GM21515 (cell line): ENCODE results near the gene ERFL.

Experiments used
- ATAC-seq: cut with Tn5 transposase; IDR thresholded peaks from one replicate; pipeline ENCODE4 v1.9.1; 2021; ENCODE audit not compliant: unreplicated experiment

Gene ERFL

DNA sequence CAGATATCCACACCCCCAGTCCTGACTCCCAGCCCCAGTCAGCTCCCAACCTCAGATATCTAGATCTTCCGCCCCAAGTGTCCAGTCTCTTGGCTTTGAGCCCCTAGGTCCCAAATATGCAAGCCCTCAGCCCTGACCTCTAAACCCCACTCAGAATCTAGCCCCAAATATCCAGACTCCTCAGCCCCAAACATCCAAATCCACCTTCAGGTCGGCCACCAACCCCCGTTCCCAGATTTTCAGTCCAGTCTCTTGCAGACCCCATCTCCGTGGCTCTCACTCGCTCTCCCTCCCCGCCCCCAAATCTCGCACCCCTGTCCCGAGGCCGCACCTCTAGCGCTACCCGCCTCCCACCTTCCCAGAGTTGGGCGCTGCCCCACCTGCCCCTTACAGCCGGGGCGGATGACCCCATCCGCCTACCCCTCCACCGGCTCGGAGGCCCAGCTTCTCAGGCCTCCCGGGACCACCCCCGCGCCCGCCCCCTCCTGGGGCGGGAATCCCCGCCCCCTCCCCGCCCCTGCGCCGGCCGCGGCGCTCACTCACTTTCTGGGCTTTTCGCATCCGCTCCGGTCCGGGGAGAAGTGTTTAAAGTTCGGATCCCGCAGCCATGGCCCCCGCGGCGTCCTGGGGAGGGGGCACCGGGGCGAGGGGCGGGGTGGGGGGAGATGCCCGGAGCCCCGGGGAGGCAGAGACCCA is 604 bp downstream of the ERFL start:
- ATAC-seq: no peak

DNA sequence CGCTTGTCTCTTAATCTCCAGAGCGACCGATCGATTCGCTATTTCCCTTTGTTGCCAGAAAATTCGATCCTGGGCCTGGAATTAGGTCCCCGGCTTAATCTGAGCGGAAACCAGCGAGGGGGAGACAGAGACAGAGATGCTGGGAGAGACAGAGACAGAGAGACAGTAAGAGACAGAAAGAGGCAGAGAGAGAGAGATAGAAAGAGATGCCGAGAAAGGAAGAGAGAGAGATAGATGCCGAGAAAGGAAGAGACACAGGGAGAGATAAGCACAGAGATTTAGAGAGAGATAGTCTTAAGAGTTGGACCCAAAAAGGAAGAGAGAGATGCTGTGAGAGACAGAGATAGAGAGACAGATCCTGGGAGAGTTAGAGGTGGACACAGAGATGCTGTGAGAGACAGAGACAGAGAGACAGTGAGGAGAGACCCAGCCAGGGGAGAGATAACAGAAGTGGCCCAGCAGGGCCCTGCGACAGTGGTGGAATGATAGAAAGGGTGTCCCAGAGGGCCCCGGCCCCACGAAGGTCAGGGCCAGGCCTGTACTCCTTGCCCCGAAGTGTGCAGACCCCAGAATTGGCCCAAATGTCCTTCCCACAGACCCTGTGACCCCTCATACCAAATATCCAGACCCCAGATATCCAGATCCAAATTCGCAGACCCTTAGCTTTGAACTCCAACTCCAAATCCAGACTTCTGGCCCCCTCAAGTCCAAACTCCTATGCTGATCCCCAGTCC is 1.3 kb downstream of the ERFL start:
- no peak for ATAC-seq

DNA sequence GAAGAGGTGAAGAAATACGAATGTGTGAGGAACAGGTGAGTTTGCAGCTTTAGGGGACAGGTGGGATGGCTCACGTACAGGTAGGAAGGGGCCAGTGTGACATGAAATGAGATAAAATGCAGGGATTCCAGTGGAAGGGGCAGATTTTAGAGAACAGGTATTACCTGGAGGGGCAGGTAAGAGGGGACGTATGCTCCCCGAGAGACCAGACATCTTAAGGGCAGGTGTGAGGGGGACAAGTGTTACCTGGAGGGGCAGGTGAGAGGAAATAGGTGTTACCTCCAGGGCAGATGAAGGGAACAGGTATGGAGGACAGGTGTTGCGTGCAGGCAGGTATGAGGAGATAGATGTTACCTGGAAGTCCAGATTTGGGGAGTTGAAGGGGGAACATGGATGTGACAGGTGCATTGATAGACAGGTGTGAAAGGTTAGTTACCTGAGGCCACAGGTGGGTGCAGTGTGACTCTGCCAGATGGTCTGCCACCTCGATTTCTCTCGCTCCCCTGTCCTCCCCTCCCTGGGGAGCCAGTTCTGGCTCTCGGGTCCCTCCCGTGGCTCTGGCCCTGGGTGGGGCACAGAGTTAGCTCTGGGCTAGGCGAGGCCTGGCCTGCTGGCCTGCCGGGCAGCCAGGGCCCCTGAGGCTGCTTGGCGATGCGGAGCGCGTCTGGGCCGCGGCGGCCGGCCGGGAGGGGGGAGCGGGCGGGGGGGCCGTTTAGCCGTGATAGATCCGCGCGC is 2.1 kb downstream of the ERFL start:
- no peak for ATAC-seq

DNA sequence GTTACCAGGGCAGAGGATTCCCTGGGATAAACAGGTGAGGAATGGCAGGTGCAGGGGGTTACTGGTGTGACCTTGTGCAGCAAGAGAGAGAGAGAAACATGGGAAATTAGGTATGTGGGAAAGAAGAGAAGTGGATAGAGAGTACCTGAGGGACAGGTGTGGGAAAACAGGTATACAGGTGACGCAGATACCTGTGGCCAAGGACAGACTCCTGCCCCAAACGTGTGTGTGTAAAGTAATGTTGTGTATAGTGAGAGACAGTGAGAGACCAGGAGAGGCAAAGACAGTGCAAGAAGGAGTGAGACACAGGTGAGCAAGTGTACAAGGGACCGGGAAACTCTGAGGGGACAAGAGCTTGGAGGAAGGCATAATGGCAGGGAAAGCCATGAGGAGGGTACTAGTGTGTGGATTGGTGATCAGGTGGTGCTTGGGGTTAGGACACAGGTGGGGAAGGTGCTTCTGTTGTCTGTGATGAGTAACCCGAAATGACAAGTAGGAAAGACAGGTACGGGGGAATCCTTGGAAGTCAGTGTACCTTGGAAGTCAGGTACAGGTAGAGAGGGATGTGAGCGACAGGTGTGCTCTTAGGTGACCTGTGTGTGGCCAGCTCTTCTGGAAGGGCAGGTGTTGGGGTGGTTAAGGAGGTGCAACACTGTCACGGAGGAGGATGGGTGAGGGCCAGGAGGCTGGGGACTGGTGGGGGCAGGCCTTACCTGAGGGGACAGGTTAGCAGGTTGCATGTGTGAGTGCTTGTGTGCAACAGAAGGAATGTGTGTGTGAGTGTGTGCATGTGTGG is 2.8 kb downstream of the ERFL start:
- ATAC-seq: no peak

DNA sequence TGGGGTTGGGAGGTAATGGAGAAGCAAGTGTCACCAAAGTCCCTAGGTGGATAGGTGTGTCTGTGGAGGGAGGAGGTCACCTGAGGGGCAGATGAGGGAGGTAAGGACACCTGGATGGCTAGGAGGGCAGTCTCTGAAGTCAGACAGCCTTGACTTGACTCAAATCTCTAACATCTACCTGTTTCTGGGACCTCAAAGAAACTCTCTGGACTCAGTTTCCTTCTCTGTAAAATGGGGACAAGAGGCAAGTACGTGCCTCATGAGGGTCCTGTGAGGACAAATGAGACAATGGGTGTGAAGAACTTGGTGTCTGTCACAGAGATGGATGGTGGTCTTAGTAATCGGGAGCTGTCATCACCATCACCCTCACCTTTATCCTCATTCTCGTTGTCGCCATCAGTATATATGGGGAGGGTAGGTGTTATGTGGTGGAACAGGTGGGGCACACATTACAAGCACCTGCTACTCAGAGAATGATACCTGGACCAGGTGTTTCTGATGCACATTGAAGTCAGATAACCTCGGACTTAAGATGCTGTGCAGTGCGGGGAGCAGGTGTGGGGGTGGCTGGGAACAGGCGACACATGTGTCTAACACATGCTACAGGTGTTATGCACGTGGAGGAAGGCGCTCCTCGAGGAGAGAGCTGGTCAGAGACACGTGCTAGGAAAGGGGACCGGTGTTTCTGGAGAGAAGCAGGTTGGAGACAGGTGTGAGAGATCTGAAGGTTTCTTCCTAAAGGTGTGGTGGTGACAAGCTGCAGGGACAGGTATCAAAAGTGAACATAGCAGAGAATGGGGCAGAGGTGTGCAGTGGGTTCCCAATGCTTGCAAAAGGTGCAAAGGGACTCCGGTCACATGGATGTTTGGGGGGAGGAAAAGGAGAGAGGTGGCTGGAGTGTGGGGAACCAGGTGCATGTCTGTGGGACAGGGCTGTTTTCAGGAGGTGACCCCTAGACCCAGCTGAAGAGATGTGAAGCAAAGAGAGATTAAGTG is 3.8 kb downstream of the ERFL start:
- ATAC-seq: no peak

DNA sequence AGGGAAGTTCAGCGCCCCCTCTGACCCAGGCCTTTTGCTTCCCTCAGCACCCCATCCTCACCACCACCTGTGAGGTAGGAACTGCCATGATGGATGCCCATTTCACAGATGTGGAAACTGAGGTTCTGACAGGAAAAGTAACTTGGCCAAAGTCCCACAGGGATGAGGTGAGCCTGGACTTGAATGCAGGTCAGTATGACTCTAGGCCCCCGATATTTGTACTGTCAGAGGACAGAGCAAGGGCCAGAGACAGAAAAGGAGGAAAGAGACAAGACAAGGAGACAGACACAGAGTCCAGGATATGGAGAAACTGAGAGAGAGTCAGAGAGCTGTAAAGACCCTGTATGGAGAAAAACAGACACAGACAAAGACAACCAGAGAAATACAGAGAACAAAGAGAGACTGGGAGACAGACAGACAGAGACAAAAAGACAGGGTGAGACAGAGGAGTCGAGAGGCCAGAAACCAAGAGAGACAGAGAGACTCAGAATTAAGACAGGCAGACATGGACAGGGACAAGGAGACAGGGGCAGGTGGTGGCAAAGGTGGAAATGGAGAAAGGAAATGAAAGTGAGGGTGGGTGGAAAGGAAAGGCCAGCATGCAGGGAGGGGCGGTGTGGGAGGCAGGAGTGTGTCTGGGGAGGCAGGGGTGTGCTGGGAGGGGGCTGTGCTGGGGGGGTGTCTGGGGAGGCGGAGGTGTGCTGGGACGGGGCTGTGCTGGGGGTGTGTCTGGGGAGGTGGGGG is 5.0 kb downstream of the ERFL start:
- ATAC-seq: no peak

DNA sequence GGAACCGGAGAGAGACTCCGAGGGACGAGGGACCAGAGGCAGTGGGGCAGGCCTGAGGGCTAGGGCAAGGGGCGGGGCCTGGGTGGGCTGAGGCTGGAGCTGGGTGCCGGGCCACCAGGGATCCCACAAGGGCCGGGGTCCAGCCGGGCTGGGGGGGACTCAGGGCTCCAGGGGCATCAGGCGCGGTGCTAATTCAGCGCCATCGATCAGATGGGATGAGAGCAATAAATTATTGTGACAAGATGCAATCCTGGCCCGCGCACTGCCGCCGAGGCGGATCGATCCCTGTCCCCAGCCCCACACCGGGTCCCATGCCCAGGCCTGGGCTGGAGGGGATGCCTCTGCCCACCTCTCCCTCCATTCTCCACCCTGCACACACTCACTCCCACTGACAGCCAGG is 5.7 kb downstream of the ERFL start:
- ATAC-seq: no peak

DNA sequence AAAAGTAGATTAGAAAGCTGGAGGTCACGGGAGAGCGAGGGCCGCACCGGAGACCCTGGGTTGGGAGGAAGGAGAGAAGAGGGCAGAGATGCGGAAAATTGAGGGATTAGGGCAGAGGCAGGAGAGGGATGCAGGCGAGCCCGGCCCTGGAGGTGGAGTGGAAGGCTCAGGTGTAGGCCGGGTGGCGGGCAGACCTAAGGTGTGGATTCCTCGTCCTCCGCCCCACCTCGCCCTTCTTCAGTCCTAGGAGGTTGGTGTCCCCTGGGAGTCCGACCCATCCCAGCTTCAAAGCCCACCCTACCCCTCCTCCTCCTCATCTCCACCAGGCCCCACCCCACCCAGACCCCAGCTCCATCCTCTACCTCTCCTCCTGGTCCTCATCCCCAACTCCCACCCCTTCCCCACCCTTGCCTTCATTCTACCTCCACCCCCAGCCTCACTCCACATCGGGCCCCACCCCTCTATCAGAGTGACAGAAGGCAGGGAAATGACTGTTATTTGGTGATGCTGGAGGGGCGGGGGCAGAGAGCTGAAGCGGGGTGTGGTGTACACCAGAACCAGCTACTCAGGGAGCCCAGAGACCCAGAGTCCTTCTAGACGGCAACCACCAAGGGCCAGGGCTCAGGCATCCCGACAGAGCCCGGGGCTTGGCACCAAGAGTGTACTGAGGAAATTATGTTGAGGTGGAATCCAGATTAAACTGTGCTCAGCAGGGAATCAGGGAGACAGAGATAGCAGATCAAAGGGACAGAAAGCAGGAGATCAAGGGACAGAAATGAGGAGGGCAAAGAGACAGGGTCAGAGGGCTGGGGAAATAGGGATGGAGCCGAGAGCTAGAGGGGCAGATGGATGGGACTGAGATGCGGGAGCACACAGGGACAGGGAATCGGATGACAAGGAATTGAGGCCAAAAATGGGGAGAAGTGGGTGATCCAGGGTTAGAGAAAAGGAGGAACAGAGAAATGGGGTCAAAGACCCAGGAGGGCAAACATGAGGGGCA is 6.4 kb downstream of the ERFL start:
- no peak for ATAC-seq

DNA sequence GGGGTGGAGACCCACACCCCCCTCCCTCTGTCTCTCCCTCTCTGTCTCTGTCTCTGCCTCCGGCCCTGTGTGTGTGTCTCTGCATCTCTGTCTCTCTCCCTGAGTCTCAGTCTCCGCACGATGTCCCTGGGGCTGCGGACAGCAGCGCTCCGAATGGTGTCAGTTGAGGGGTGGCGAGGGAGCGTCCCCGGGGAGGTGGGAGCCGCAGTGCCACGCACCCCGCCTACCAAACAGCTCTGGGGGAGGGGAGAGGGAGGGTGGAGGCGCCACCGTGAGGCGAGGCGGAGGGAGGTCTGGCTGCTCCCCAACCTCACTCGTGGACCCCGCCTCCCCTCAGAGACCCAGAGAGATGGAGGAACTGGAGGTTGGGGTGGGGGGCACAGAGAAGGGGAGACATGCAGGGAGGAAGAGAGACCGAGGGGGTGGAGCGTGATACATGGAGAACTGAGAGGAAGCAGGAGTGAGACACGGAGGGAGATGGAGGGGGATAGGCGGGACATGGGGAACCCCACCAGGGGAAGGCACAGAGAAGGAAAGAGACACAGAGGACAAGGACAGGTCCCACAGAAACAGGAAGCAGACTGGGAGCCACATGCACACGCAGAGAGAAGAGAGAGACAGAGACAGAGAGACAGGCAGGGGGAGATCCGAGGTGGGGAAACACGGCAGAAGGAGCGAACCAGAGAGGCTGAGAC is 7.2 kb downstream of the ERFL start:
- ATAC-seq: no peak

DNA sequence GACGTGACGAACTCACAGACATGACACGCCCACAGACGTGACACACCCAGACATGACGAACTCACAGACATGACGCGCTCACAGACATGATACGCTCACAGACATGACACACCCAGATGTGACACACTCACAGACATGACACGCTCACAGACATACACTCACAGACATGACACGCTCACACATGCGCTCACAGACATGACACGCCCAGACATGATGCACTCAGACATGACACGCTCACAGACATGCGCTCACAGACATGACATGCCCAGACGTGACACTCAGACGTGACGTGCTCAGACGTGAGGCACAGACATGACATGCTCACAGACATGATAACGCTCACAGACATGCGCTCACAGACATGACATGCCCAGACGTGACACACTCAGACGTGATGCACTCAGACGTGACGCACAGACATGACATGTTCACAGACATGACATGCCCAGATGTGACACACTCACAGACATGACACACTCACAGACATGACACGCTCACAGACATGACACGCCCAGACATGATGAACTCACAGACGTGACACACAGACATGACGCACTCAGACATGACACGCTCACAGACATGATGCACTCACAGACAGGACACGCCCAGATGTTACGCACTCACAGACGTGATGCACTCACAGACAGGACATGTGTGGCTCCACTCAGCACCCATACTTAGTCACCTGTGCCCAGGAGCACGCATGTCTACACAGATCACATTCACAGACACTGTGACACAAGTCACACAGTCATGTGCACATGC is 8.1 kb downstream of the ERFL start:
- no peak for ATAC-seq

DNA sequence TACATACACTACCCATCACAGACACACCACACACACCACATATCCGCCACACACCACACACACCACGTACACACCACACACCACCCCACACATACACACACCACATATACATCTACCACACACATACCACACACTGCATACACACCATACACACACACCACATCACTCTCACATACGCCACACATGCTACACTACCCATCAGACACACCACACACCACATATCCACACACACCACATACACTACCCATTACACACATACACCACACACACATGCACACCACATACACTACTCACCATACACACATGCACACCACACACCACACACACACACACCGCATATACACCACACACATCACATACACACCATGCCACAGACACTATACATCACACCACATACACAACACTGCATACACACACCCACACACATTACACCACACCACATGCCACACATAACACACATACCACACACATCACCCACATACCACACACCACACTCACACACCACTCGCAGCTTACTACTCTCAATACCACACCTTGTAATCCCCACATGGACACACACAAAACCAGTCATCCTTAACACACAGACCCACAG is 9.5 kb downstream of the ERFL start:
- ATAC-seq: no peak

DNA sequence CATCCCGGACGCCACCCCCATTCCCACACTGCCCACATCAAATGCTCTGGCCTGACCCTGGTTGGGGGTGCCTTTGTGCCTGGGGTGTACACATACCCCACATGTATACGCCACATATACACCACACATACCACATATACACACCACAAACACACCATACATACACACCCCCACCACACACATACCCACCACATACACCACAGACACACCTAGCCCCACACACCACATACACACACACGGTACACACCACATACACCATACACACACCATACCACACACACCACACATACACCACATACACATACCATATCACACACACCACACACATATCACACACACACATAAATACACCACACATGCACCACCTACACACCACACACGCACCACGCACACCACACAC is 10.2 kb downstream of the ERFL start:
- no peak for ATAC-seq

DNA sequence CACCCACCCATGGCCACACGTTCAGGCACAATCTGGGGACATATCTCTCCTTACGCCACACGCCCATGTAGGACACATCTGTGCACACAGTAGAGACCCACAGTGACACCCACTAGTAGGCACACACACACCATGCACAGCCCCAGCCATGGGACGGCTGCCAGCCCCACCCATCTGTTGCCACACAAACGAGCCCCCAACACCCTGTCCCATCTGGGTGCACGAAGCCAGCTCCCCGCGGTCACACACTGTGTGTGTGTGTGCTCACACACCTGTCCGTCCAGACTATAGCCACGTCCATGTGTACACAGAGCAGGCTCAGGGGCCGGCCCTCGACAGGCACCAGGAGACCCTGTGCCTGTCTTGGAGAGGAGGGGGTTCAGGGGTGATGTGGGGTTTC is 10.6 kb downstream of the ERFL start:
- ATAC-seq: no peak

DNA sequence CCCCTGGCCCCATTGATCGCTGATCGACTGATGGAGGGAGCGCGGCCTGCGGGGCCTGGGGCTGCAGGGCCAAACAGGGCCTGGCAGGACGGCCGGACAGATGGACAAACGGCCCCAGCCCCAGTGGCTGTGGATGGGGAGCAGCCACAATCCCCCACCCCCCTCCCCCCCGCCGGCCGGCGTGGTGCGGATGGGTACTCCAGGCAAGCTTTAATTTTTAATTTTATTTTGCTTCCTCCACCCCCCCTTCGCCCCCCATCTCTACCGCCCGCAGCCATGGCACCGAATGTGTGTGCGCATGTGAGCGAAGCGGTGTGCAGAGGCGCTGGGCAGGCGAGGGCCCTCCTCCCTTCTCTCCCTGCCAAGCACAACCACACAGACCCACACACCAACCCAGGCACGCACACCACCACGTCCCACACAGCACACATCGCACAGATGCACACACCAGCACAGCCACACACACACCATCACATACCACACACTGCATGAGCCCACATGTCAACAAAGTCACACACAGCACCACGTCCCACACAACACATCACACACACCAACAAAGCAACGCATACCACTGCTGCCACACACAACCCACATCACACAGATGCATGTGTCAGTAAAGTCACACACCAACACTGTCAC is 12.4 kb downstream of the ERFL start:
- no peak for ATAC-seq

DNA sequence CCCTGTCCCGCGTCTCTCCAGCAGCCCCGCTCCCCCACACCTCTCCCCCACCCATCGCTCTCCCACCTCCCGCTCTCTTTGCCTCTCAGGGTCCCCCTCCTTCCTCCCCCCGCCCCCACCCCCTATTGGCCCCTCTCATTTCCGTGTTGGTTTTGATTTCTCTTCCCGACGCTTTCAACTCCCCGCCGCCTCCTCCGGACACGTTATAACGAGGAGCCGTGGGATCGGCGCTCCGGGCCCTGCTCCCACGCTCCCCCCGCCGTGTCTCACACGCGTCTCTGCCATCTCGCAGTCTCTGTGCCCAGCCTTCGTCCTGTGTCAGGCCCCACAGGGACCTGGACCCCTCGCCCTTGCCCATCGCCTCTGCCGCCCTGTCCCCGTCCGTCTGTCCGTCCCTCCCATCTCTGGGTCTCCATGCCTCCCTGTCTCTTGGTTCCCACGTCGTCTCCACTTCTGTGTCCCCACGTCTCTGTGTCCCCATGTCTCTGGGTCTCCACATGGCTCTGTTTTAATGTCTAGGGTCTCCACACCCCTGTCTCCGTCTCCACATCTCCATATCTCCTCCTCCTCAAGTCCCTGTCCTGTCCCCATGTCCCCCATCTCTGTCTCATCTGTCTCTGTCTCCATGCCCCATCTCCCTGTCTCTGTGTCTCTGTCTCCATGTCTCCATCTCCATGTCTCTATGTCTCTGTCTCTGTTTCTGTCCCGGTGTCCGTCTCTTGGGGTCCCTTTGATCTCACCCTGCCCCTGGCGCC is 13.1 kb downstream of the ERFL start:
- no peak for ATAC-seq
